GM19023 (cell line): ENCODE results near the gene MYH4.

Source experiments
- ATAC-seq: cut with Tn5 transposase; IDR thresholded peaks from one replicate; pipeline ENCODE4 v1.9.1; 2021; ENCODE audit warnings: mild to moderate bottlenecking, moderate library complexity; ENCODE audit not compliant: unreplicated experiment

The MYH4 gene

GRCh38 chr17:10421900-10422542 is 47.3 kb downstream of the MYH4 start, which contains the start of gene MYH8:
TSS of gene MYH8 (minus strand) at chr17:10421950. CDS start at chr17:10420227, 1,723 bp downstream.
- no peak for ATAC-seq

GRCh38 chr17:10421211-10421610 is 48.1 kb downstream of the MYH4 start:
- no peak for ATAC-seq

GRCh38 chr17:10420811-10421210 is 48.5 kb downstream of the MYH4 start:
- no peak for ATAC-seq

GRCh38 chr17:10417431-10417830 is 51.9 kb downstream of the MYH4 start:
- ATAC-seq = no peak

GRCh38 chr17:10415161-10415560 is 54.2 kb downstream of the MYH4 start:
- no peak for ATAC-seq

GRCh38 chr17:10403589-10403988 is 65.8 kb downstream of the MYH4 start:
- ATAC-seq = no peak

GRCh38 chr17:10398352-10398751 is 71.0 kb downstream of the MYH4 start:
- ATAC-seq = no peak

GRCh38 chr17:10396524-10397163 is 72.7 kb downstream of the MYH4 start:
- no peak for ATAC-seq

GRCh38 chr17:10394201-10394887 is 75.0 kb downstream of the MYH4 start:
- ATAC-seq = no peak
